Mesenteric fat pad (tissue), 1 donor: ENCODE results near the gene NUP62. TPM values are rescaled to one million over a fixed set of nuclear protein-coding genes. Genes with fewer than 3 reads are reported as not detected.
"Not testable (repeated sequence)": the region's sequence is repeated elsewhere in the genome, so short reads cannot be mapped to it uniquely, and the experiment has no call there.

Experiments used
- DNase-seq: peaks from one replicate; pipeline ENCODE4 v3.0.0-alpha.2; 2020; ENCODE audit warnings: low spot score
- total RNA-seq: library from RNA; stranded (reverse); fragmentation: NEBNext Ultra II Directional; extraction: Animal tissue kit (Norgen Biotek cat#: 25700); gene quantifications from one replicate; pipeline ENCODE4 v1.2.1, GENCODE V29; 2021
- donor health status: DM: yes; HTN: yes; CAD: no.

The NUP62 gene
- total RNA-seq, 1 donor from 2014 or later, result 34.5 TPM

DNA sequence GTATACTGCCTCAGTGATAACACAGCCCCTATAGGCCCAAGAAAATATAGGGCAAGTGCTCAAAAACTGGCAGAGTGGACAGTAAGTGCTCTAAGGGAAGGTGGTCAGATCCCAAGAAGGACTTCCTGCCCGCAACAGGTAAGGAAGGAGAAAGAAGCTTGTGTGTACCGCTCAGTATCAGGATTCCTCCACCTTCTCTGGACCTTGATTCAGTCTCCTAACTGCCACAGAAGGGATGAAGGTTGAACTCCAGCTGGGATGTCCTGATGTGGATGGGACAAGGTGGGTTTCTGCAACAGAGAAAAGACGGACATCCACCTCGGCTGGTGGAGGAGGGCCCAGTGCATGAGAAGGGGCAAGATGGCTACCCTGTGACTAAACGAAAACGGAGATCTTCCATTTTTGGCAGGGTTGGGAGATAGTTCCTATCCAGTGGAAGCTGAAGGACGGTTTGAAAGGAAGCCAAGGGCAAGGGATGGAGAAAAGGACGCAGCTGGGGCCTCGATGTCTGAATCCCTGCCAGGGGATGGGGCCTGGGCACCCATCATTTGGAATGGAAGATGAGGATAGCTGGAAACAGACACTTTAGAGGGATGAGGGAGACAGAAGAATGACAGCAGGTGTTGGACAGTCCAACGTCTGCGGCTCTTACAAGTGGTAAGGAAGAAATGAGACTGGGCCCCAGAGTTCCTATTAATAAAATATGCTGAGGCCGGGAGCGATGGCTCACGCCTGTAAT lies 1.6 kb downstream of the NUP62 start:
- DNase-seq, result no peak

DNA sequence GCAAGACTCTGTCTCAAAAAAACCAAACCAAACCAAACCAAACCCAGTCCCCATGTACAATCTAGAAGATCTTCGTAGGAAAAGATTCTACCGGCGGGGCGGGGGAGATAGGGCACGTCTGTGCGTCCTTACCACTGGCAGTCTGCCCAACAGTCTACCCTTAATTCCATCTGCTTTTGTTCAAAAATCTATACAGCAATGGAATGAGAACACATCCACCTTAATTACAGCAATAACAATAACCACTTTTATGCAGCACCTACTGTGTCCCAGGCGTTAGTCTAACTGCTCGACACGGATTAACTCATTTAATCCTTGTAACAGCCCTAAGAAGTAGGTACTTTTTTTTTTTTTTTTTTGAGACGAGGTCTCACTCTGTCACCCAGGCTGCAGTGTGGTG lies 2.8 kb downstream of the NUP62 start:
- DNase-seq, result no peak

DNA sequence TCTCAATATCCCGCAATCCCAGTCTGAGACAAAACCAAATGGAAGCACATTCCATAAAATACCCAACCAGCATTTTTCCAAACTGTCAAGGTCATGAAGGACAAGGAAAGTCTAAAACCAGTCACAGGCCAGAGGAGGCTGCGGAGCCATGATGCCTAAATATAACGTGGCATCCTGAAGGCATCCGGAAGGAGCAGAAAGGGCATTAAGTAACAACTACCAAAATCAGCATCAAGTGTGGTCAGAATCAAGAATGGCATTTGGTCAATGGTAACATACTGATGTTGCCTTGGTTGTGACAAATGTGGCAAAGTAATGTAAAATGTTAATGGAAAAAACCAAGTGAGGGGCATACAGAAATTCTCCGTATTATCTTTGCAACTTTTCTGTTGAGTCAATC lies 3.8 kb downstream of the NUP62 start:
- no peak for DNase-seq

DNA sequence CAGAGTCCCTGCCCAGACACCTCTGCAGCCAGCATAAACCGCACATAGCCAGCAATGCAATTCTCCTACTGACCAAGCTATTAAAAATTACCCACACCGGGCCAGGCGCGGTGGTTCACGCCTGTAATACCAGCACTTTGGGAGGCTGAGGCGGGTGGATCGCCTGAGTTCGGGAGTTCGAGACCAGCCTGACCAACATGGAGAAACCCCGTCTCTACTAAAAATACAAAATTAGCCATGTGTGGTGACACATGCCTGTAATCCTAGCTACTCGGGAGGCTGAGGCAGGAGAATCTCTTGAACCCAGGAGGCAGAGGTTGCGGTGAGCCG lies 4.5 kb downstream of the NUP62 start:
- not testable (repeated sequence) for DNase-seq

DNA sequence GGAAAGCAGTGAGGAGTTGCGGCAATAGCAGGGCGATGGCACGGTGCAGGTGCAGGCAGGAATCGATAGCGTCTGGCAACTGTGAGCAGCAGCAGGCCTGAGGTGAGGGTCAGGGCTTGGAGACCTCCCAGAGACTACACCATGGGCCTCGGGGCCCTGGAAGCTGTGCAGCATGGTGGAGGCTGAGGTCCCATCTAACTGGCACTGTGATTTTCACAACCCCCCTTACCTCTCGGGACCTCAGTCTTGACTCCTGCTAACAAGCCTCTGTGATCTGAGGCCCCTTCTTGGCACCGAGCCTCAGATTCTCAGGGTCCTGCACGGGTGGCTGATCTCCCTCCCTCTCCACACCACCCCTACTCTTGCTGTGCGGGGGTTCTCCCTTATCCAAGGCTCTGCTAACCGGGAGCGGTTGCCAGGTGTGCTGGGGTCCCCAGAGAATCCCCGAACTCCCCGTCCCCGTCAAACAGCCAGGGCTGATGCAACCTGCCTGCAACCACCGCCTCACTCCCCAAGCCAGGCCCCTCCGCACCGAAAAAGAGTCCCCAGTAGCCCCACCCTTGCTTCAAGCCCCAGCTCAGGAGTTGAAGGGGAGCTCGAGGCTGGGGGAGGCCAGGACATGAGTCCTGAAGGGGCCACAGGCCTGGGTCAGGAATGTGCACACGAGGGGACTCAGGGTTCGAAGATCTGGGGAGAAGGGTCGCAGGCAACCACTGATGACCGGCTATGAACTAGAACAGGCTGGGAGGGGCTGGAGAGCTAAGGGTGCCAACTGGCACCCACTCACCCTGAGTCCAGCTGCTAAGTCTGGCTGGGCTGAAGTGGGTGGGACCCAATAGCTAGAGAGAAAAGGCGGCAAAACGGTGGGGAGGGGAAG lies 5.1 kb downstream of the NUP62 start:
- DNase-seq, result no peak

DNA sequence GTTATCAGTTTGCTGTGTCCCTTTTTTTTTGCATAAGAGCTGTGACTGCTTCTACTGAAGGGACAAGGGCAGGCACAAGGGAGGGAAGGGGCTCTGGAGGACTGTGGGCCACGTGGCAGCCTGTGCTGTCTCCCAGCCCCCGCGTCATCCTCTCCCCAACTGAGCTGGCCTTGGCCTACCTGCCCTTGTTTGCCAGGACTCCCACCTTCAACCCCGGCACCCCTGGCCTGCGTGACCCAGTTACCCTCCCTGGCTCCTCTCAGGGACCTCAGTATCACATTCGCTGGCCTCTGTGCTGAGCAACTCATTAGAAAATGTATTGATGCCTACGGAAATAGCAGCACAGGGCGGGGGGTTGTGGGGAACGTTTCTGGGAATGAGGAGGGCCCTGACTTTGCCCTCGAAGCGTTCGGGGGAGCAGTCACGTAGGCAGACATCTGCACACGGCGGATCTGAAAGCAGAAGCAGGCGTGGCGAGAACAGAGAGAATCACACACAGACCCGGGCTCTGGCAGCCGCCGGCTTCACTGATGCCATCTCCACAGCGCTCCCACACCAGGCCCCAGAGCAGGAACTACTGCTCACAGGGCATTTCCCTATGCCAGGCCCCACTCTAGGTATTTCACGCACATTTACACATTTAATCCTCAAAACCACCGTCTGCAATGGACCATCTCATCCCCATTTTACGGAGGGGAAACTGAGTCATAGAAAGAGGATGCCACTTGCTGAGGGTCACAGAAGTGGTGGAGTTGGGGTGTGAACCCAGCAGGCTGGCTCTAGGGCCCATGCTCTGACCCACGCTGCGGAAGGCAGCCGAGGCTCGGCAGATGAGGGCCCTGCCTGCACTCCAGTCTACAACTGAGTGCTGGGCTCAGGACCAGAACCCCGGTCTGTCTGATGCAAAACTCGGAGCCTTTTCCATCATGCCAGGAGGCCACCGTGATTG lies 6.0 kb downstream of the NUP62 start:
- DNase-seq, result no peak

DNA sequence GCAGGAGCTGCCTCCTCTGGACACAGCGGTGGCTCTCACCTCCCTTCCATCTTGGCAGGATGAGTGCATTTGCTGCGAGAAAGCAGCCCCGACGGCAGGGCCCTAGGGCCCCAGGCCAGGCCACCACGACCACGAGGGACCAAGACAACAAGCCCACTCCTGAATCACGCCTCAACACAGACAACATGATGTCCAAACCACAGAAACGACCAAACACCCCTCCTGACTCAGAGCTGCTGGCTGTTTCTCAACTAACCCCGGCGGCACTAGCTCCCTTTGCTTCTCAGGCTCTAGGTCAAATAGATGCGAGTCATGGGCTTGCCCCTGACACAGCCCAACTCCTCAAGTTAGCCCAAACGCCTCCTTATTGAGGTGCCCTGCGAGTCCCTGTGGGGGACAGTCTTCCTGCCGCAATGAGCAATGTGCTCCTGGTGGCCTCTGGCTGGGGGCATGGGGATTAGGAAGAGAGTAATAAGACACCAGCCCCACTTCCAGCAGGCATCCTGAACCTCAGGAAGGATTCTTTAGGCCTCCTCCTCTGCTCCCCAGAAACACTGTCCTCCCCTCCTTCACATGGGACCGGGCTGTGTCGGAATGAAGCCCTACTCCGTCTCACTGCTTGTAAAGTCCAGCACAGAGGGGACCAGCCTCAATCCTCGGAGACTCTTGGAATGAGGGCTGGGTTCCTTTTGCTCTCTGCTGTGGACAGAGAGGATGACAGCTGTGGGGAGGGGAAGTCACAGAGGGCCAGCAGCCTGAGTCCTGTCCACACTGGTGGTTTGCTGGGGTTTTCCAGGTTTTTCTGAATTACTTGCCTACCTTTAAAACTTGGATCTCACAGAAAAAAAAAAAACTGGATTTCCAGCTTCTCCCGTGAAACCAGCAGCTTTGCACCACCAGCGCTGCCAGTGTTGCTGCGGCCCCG lies 7.2 kb downstream of the NUP62 start:
- no peak for DNase-seq

DNA sequence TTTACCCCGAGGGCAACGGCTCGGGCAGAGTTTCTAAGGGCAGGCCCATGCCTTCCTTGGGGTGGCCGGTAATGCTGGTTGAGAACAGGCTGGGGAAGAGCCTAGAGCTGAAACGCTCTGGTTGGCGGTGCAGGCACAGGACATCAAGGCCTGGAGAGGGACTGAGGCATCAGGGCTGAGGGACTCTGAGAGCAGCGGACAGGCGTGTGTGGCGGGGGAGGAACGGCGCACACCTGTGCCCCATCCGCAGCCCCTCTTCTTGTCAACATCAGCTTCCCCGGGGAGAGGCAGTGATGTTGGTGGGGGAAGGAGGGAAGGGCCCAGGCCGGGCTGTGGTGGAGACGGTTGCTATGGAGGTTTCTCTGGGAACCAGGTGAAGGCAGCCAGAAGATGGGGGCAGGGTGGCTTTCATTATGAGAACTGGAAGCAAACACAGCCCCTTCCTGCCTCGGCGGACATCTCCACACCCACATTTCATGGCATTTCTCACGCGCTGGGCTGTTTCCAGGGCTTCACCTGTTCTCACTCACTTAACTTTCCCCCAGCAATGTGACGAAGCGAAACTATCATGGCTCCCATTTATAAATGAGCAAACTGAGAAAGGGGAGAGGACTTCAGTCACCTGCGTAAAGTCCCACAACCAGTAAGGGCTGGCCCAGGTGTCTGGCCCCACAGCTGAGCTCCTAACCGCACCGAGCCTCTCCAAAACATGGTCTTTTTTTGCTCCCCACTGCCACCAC lies 8.5 kb downstream of the NUP62 start:
- DNase-seq, result no peak

DNA sequence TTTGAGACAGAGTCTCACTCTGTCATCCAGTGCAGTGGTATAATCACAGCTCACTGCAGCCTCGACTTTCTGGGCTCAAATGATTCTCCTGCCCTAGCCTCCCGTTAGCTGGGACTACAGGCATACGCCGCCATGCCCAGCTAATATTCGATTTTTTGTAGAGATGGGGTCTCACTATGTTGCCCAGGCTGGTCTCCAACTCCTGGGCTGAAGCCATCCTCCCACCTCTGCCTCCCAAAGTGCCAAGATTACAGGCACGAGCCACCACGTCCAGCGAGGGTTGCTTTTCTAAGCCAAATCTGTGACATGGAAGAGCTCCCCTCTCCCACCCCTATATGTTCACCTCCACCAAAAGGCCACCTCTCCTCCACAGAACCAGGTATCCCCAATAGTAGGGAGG lies 11.2 kb downstream of the NUP62 start:
- DNase-seq, result no peak

DNA sequence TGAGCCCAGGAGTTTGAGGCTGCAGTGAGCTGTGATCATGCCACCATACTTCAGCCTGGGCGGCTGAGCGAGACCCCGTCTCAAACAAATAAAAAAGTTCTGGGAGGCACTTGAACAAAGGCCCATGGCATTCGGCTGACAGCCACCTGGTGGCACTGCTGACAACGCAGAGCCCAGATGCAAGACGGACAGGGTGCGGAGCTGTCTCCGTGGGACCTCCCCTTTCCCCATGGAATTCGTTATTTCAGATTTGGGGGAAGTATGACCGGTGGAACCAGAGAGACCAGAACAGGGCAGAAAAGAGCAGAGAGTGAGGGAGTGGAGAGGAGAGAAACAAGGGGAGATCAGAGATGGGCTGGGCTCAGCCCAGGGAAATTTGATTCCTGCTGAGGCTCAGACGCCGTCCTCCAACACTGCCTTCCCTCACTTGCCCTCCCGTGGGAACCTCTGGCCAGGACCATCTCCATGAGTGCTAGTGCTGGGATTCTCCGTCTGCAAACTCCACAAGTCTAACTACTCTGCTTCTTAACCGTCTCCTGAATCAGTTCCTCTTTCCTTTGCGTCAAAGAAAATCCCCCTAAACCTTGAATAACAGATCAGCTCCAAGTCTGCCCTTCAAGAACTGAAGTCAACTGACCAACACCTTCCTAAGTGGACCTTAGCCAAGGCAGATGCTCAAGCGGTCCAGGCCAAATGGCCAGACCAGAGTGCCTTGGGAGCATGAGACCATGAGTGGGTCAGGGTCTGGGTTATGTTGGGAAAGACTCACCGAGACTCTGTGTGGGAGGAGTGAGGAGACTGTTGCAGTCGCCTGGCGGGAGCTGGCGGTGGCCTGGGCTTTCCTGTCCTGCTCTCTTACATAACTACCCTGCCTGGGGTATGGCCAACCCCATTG lies 12.2 kb downstream of the NUP62 start:
- no peak for DNase-seq

DNA sequence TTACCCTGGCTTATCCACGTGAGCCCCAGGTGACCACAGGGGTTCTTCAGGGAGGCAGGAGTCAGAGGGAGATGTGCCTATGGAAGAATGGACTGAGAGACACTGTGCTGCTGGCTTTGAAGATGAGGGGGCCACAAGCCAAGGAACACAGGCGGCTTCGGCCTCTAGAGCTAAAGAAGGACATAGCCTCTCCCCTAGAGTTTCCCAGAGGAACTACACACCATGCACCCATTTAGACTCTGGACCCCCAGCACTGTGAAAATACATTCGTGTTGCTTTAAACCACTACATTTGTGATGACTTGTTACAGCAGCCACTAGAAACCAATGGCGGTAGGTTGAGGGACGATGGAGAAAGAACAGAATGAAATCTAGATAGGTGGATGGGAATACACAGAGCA lies 14.0 kb downstream of the NUP62 start:
- no peak for DNase-seq

DNA sequence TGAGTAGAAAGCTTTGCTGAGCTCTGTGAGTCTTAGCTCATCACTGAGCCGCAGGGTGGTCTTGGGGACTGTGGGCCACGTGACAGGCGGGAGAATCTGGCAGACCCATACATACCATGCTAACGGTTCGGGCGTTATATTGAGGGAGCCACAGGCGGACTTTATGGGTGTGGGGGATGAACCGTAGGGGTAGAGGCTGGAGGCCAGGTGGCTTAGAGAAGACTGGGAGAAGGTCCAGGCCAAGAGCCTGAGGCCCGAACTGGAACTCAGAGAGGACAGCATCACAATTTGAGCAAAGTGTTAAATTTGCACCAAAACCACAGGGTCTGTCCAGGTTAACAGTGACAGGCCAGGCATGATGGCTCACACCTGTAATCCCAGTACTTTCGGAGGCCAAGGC lies 15.6 kb downstream of the NUP62 start:
- no peak for DNase-seq

DNA sequence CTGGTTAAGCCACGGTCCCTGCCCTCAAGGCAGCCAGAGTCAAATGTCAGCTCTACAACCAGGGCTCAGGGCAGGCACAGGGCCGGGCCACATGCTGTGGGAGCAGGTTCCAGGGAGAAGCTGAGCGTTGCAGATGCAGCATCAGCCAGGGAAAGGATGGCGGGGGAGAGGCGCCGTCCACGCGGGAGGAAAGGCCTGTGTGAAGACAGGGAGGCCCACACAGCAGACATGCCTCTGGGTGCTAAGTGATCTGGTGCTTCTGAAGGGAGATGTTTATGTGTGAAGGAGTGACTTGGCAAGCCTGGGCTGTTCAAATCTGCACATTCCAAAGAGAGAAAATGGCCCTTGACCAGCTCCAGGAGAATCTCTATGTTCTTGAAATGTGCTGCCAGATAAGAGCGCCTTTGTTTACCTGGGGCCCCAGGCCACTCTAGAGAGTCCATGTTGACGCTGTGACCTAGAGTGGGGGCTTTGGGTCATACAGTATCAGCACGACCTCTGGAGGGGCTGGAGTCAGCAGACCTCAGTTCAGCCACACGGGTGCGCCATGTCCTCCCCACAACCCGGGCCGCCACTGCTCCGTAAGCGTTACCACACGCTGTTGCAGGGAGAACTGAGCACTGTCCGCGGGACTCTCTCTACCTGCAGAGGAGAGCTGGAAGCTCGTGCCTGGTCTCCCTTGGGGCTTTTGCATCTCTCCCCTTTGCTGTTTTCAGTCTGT lies 16.2 kb downstream of the NUP62 start:
- DNase-seq, result no peak

DNA sequence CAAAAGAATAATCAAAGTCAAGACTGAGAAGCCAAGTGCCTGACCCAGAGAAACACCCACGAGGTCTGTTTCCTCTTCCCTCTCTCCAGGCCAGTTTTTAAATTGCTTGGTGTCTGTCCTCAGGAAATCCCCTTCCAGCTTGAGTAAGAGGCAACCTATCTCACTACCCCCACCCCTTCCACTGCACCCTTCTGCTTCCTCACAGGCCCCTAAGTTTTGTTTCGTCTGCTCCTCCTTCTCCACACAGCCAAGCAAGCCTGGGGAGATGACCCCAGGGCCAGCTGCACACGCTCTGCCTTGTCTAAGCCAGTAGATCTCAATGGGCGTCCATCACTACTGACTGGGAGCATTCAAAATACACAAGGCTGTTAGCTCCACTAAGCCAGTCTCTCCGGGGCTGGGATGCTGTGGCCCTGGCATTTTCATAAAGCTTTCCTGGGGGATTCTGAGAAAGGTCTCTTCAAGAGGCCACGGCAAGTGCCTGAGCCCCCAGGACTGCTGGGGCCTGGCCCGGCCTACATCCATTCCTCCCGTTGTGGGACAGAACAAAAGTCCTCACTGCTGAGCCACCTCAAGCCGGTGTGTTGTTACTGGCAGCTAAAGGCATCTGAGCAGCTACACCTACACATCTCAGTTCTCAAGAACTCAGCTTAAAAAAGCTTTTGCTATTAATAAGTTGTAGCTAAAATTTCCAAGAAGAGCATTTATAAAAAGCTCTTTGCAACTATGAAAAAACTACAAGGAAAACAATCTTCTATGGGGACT lies 17.7 kb downstream of the NUP62 start:
- no peak for DNase-seq

DNA sequence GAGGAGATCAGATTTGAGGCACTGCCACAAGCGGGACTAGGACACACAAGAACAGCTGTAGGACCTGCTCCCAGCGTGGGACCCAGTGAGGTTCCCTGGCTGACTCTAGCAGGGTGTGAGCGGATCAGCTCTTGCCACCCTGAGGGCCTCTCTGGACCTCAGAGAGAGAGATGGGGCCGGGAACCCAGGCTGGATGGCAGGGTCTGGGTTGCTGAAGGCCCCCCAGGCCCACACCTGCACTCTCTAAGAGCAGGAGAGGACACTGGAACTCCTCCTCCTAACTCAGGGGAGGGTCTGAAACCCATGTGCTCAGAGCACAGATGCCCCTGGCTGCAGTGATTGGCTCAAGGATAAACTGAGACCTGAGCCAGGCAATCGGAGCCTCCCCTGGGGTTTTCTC lies 19.1 kb downstream of the NUP62 start:
- no peak for DNase-seq

DNA sequence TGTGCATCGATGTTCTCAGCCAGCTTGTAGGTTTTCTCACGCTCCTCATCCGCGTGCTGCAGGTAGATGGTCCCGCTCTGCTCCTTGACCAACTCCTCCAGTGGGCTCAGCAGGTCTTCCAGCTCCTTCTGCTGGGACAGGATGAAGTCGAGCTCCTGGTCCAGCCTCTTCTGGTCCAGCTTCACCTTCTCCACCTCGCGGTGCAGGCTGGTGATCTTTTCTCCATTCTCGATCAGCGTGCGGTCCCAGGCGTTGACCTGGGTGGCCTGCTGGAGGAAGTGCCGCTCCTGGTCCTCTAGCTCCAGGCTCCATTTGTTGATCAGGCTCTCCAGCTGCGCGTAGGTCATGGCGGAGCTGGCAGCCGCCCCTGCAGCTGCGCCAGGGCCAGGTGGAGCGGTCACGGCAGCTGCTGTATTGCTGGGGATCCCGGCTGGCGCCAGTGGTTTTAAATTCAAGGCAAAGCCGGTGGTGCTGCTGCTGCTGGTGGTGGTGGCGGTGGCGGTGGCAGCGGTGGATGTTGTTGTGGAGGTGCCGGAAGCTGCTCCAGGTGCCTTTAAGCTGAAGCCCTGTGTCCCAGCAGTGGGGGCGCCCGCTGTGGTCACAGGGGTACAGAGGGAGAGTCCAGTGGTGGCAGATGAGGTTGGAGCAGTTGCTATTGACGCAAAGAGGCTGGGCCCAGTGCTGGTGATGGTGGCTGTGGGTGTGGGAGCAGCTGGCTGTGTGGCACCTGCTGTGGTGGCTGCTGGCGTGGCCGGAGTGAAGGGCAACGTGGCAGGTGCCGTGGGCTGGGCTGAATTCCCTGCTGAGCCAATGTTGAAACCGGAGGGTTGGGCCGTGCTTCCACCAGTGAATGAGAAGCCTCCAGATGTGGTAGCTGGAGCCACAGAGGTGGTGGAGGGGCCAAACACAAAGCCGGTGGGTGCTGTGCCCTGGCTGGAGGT lies 20.6 kb downstream of the NUP62 start:
- DNase-seq, result no peak
